MM.1S (cell line): Measurements from ENCODE around the gene AP5B1.

Source experiments
- CTCF ChIP-seq: fragments of 300-600 bp; sonication (generic); IDR thresholded peaks from 2 replicates; pipeline ENCODE4 v1.5.1; 2016; ENCODE audit warnings: antibody characterized with exemption, low read length, mixed read lengths
- EZH2 ChIP-seq: fragments of 300-600 bp; sonication (generic); optimal IDR thresholded peaks from 2 replicates; pipeline ENCODE3; 2017; ENCODE audit warnings: low read depth, mild to moderate bottlenecking, antibody characterized with exemption, low read length, mixed read lengths

DNA sequence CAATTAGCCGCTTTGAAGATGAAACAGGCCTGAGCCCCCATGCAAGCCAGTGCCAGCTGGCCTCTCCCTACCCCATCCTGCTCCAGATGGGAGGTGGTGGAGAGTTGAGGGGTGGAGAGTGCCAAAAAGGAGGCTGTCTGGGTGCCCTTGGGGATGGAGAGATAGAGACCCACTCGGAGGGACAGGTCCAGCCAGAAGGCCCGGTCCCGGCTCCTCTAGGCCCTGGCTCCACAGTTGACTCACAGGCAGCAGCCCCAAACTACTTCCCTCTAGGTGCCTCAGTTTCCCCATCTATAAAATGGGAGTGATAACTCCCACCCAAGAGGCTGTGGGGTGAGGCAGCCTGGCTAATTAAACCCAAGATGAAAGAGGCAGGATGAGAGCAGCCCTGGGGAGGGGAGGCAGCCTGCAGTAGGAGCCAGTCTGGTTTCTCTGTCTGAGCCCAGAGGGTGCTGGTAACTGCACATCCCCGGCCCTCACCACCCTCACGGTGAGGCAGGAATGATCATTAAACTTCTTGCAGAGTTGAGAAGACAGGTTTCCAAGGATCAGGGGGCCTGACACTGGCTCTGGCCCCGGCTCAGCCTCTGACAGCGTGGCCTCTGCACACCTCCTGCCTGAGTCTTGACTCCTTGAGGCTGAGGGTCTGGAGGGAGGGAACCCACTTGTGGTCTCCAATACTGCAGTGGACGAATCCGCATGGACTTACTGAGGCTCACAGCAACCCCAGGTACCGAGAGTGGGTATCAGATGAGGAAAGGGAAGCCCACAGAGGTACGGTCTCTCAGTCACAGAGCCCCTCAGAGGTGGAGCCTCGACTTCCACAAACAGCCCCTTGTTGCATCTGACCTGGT is 1.4 kb upstream of the AP5B1 start:
- TF ChIP-seq CTCF (no peak), EZH2 (no peak)
